Nephron progenitor cell (in vitro differentiated cells): Measurements from ENCODE around the gene GAN.
A peak's percentile ranks its signal among the peaks of the same experiment; 100 is the strongest.

Source experiments
- DNase-seq: peaks from one replicate; pipeline ENCODE4 v3.0.0; 2021
- H3K27ac Mint-ChIP-seq: 2 replicates; pipeline ENCODE4 v1.8.0; 2021; ENCODE audit warnings: mild to moderate bottlenecking, moderate library complexity, mixed read lengths
- H3K27me3 Mint-ChIP-seq: 2 replicates; pipeline ENCODE4 v1.8.0; 2021; ENCODE audit warnings: mild to moderate bottlenecking, low read depth, mixed read lengths; ENCODE audit not compliant: poor library complexity
- H3K36me3 Mint-ChIP-seq: 2 replicates; pipeline ENCODE4 v1.8.0; 2021; ENCODE audit warnings: low read depth, mixed read lengths
- H3K4me1 Mint-ChIP-seq: 2 replicates; pipeline ENCODE4 v1.8.0; 2021; ENCODE audit warnings: mixed read lengths
- H3K4me3 Mint-ChIP-seq: 2 replicates; pipeline ENCODE4 v1.8.0; 2021; ENCODE audit warnings: mild to moderate bottlenecking, moderate library complexity, mixed read lengths
- H3K9me3 Mint-ChIP-seq: 2 replicates; pipeline ENCODE4 v1.8.0; 2021; ENCODE audit warnings: mild to moderate bottlenecking, moderate library complexity, mixed read lengths
- TF ChIP-seq, protein P1 (sequence below): fragments of 200-600 bp; sonication (generic); IDR thresholded peaks from 2 replicates; pipeline ENCODE4 v1.5.0; 2021; ENCODE audit warnings: antibody characterized with exemption

GAN gene

DNA sequence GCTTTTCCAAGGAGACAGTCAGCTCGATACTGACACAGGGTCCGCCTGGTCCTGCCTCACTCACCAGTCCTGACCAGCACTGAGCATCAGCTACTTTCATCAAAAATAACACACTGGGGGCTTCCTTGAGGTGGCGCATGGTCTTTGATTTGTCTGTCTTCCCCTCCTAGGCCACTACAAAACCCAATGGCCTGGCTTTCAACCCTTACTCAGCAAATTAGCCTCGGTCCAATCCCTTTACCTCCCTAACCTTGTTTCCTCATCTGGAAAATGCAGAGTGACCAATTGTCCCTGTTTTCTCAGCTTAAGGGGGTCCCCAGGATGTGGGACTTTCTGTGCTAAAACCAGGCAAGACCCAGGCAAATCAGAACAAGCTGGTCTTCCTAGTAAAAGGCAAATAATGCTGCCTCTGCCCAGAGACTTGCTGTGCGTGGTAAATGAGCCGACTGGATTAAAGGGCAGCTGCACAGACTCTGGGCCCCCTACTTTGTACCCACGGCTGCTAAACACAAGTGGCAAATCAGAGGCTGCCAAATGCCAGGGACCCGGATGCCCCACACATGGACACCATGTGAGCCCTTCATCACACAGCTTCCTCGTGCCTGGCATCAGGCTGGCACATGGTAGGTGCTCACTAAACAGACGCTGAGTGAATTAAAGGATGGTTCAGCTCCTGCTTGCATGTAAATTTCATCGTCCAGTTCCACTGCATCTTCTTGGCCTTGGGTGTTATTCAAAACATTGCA is 98.7 kb downstream of the GAN start:
- H3K4me3 Mint-ChIP-seq, result no peak overlapping the region

DNA sequence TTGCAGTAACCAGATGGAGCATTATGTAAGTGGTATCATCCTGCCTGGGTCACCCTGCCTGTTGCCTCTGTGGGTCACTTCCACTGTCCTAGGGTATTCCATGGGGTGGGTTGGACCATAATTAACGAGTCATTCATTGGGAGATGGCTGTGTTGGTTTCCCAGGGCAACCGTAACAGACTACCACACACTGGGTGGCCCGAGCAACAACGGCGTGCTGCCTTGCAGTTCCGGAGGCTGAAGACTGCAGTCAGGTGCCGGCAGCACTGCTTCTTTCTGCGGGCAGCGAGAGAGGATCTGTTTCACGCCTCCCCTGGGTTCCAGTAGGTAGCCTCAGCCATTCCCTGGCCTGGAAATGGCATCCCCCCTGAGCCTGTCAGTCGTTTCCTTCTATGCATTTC is 101.0 kb downstream of the GAN start:
- Mint-ChIP-seq H3K36me3 (no peaks in the 10 kb centered on the region), H3K27me3 (peaks cover 16% of the 10 kb centered on the region), H3K4me3 (peak overlapping the region; percentile 39), H3K9me3 (no peaks in the 10 kb centered on the region), H3K27ac (no peak overlapping the region), H3K4me1 (peaks cover 26% of the 10 kb centered on the region)
- peak; percentile 31 for DNase-seq
- TF ChIP-seq, protein P1, sequence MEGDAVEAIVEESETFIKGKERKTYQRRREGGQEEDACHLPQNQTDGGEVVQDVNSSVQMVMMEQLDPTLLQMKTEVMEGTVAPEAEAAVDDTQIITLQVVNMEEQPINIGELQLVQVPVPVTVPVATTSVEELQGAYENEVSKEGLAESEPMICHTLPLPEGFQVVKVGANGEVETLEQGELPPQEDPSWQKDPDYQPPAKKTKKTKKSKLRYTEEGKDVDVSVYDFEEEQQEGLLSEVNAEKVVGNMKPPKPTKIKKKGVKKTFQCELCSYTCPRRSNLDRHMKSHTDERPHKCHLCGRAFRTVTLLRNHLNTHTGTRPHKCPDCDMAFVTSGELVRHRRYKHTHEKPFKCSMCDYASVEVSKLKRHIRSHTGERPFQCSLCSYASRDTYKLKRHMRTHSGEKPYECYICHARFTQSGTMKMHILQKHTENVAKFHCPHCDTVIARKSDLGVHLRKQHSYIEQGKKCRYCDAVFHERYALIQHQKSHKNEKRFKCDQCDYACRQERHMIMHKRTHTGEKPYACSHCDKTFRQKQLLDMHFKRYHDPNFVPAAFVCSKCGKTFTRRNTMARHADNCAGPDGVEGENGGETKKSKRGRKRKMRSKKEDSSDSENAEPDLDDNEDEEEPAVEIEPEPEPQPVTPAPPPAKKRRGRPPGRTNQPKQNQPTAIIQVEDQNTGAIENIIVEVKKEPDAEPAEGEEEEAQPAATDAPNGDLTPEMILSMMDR, result no peak

More for the DNA sequence above, 98.7 kb downstream of the GAN start:
- Mint-ChIP-seq H3K4me1 (peaks cover 28% of the 10 kb centered on the region), H3K36me3 (no peaks in the 10 kb centered on the region), H3K27me3 (peaks cover 21% of the 10 kb centered on the region), H3K27ac (no peak overlapping the region), H3K9me3 (no peaks in the 10 kb centered on the region)
- DNase-seq, result no peak
- TF ChIP-seq, protein P1, result no peak

DNA sequence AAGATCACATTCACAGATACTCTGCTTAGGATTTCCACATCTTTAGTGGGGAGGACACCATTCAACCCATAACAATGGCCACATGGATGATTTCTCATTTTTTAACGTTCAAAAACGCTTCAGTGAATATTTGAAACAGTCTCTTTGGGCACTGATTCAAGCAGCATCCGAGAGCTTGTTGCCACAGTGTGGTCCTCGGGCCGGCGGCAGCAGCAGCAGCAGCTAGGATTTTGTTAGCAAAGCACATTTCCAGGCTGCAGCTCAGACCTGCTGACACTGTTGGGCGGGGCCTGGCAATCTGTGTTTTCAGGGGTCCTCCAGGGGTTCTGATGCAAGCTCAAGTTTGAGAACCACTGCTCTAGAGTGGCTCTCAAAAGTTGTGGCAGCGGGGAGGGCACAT is 102.0 kb downstream of the GAN start:
- no peak for DNase-seq
- Mint-ChIP-seq H3K4me3 (no peak overlapping the region), H3K9me3 (peaks cover 5% of the 10 kb centered on the region), H3K4me1 (peaks cover 23% of the 10 kb centered on the region), H3K27ac (no peak overlapping the region), H3K27me3 (peaks cover 15% of the 10 kb centered on the region), H3K36me3 (no peaks in the 10 kb centered on the region)
- TF ChIP-seq, protein P1, result no peak

DNA sequence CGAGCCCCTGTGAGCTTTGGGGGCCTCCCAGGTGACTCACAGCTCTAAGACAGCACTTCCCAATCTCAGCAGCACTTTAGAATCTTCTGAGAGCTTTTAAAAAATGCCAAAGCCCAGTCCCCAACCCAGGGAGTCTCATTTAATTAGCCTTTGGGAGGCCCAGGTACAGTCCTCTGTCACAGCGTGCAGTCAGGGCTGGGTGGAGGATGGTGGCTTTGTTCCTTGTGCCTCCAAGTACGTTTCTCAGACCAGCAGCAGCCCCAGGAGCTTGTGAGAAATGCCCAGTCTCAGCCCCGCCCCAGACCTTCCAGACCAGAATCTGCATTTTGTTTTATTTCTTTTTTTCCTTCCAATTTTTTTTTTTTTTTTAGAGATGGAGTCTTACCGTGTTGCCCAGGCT is 102.4 kb downstream of the GAN start:
- no peak overlapping the region for H3K27ac Mint-ChIP-seq
- peaks cover 12% of the 10 kb centered on the region for H3K27me3 Mint-ChIP-seq
- TF ChIP-seq, protein P1, result no peak
- H3K9me3 Mint-ChIP-seq, result peaks cover 9% of the 10 kb centered on the region
- H3K4me3 Mint-ChIP-seq, result no peak overlapping the region
- no peak for DNase-seq
- peaks cover 23% of the 10 kb centered on the region for H3K4me1 Mint-ChIP-seq
- no peaks in the 10 kb centered on the region for H3K36me3 Mint-ChIP-seq

- Mint-ChIP-seq H3K27ac (no peak overlapping the region), H3K4me1 (peaks cover 15% of the 10 kb centered on the region), H3K9me3 (peaks cover 17% of the 10 kb centered on the region), H3K4me3 (no peak overlapping the region), H3K36me3 (no peaks in the 10 kb centered on the region), H3K27me3 (peaks cover 19% of the 10 kb centered on the region)
- TF ChIP-seq, protein P1, result no peak
- no peak for DNase-seq
Observed at GRCh38 chr16:81419806-81420205, 105.0 kb downstream of the GAN start.

DNA sequence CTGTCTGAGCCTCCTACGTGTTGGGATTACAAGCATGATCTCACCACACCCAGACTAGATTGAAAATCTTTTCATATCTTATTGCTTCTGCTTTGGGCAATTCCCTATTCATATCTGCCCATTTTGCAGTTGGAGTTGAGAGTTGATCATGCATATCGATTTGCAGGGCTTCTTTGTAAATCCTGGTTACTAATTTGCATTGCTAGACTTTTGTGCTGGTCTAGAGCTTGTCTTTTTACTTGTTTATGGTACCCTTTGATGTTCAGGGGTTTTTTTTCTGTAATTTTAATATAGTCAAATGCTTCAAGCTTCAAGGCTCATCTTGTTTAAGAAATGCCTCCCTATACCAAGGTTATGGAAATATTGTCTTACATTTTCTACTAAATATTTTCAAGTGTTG is 106.4 kb downstream of the GAN start:
- Mint-ChIP-seq H3K27ac (no peak overlapping the region), H3K9me3 (peaks cover 17% of the 10 kb centered on the region), H3K36me3 (no peaks in the 10 kb centered on the region), H3K4me3 (no peak overlapping the region), H3K4me1 (peaks cover 5% of the 10 kb centered on the region), H3K27me3 (peaks cover 21% of the 10 kb centered on the region)
- TF ChIP-seq, protein P1, result no peak
- DNase-seq, result no peak
